Measurements from ENCODE around the gene BAIAP2.

The BAIAP2 gene

DNA sequence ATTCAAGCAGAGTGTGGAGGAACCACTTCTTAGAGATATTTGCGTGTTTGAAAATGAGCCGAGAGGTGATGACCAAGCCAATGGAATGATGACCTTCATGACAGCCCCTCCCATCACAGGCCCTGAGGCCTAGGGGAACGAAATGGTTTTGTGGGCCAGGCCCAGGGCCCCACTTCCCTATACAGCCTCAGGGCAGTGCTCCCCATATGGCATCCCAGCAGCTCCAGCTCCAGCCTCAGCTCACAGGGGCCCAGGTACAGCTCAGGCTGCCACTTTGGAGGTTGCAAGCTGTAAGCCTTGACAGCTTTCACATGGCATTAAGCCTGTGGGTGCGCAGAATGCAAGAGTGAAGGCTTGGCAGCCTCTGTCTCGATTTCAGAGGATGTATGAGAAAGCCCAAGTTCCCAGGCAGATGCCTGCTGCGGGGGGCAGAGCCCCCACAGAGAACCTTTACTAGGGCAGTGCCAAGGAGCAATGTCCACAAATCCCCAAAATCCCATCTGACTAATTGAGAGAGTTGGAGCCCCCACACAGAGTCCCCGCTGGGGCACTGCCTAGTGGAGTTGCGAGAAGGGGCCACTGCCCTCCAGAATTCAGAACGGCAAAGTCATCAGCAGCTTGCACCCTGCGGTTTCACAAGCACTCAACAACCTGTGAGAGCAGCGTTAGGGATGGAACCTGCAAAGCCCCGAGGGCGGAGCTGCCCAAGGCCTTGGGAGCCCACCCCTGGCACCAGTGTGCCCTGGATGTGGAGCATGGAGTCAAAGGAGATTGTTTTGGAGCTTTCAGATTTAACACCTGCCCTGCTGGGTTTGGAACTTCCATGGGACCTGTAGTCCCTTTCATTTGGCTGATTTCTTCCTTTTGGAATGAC, 22.1 kb upstream of the BAIAP2 start:
- no peak for TF ChIP-seq ZNF565 (CRISPR knock-in tag; conservative IDR thresholded peaks at IDR 0.05; ENCODE audit: low read depth)
- no peak for TF ChIP-seq PPARA (CRISPR knock-in tag; IDR thresholded peaks at IDR 0.05; ENCODE audit: borderline replicate concordance)
- no peak for TF ChIP-seq PATZ1 (CRISPR knock-in tag; IDR thresholded peaks at IDR 0.05; ENCODE audit: borderline replicate concordance)
- TF ChIP-seq, protein P1, sequence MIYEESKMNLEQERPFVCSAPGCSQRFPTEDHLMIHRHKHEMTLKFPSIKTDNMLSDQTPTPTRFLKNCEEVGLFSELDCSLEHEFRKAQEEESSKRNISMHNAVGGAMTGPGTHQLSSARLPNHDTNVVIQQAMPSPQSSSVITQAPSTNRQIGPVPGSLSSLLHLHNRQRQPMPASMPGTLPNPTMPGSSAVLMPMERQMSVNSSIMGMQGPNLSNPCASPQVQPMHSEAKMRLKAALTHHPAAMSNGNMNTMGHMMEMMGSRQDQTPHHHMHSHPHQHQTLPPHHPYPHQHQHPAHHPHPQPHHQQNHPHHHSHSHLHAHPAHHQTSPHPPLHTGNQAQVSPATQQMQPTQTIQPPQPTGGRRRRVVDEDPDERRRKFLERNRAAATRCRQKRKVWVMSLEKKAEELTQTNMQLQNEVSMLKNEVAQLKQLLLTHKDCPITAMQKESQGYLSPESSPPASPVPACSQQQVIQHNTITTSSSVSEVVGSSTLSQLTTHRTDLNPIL (CRISPR knock-in tag; IDR thresholded peaks at IDR 0.05; ENCODE audit: low read depth): no peak
- no peak for TF ChIP-seq SNAI2 (CRISPR knock-in tag; IDR thresholded peaks at IDR 0.05)
- TF ChIP-seq, protein P2, sequence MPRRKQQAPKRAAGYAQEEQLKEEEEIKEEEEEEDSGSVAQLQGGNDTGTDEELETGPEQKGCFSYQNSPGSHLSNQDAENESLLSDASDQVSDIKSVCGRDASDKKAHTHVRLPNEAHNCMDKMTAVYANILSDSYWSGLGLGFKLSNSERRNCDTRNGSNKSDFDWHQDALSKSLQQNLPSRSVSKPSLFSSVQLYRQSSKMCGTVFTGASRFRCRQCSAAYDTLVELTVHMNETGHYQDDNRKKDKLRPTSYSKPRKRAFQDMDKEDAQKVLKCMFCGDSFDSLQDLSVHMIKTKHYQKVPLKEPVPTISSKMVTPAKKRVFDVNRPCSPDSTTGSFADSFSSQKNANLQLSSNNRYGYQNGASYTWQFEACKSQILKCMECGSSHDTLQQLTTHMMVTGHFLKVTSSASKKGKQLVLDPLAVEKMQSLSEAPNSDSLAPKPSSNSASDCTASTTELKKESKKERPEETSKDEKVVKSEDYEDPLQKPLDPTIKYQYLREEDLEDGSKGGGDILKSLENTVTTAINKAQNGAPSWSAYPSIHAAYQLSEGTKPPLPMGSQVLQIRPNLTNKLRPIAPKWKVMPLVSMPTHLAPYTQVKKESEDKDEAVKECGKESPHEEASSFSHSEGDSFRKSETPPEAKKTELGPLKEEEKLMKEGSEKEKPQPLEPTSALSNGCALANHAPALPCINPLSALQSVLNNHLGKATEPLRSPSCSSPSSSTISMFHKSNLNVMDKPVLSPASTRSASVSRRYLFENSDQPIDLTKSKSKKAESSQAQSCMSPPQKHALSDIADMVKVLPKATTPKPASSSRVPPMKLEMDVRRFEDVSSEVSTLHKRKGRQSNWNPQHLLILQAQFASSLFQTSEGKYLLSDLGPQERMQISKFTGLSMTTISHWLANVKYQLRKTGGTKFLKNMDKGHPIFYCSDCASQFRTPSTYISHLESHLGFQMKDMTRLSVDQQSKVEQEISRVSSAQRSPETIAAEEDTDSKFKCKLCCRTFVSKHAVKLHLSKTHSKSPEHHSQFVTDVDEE (CRISPR knock-in tag; IDR thresholded peaks at IDR 0.05): no peak
- no peak for TF ChIP-seq CSDC2 (CRISPR knock-in tag; IDR thresholded peaks at IDR 0.05)
- no peak for TF ChIP-seq ZFP30 (CRISPR knock-in tag; IDR thresholded peaks at IDR 0.05)
- no peak for TF ChIP-seq BACH2 (CRISPR knock-in tag; IDR thresholded peaks at IDR 0.05; ENCODE audit: borderline replicate concordance)
- TF ChIP-seq ZNF70 (CRISPR knock-in tag; IDR thresholded peaks at IDR 0.05): no peak
- TF ChIP-seq TCF4 (CRISPR knock-in tag; IDR thresholded peaks at IDR 0.05; ENCODE audit: borderline replicate concordance): no peak
- no peak for TF ChIP-seq ZFP3 (CRISPR knock-in tag; IDR thresholded peaks at IDR 0.05)
- TF ChIP-seq, protein P3, sequence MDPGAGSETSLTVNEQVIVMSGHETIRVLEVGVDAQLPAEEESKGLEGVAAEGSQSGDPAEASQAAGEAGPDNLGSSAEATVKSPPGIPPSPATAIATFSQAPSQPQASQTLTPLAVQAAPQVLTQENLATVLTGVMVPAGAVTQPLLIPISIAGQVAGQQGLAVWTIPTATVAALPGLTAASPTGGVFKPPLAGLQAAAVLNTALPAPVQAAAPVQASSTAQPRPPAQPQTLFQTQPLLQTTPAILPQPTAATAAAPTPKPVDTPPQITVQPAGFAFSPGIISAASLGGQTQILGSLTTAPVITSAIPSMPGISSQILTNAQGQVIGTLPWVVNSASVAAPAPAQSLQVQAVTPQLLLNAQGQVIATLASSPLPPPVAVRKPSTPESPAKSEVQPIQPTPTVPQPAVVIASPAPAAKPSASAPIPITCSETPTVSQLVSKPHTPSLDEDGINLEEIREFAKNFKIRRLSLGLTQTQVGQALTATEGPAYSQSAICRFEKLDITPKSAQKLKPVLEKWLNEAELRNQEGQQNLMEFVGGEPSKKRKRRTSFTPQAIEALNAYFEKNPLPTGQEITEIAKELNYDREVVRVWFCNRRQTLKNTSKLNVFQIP (CRISPR knock-in tag; IDR thresholded peaks at IDR 0.05; ENCODE audit: borderline replicate concordance, low read depth): no peak
- TF ChIP-seq ESRRG (CRISPR knock-in tag; IDR thresholded peaks at IDR 0.05): no peak
- no peak for TF ChIP-seq ISL1 (CRISPR knock-in tag; IDR thresholded peaks at IDR 0.05)
- no peak for TF ChIP-seq GLIS3 (CRISPR knock-in tag; IDR thresholded peaks at IDR 0.05)
- TF ChIP-seq CSRNP3 (CRISPR knock-in tag; IDR thresholded peaks at IDR 0.05): no peak
- no peak for TF ChIP-seq OSR1 (CRISPR knock-in tag; IDR thresholded peaks at IDR 0.05)
- ATAC-seq: no peak

DNA sequence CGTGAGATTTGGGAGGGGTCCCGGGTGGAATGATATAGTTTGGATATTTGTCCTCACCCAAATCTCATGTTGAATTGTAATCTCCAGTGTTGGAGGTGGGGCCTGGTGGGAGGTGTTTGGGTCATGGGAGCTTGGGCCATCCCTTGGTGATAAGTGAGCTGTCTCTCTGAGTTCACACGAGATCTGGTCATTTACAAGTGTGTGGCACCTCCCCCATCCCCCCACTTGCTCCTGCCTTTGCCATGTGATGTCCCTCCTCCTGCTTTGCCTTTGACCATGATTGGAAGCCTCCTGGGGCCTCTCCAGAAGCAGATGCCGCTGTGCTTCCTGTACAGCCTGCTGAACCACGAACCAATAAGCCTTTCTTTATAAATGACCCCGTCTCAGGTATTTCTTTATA, 21.3 kb upstream of the BAIAP2 start:
- TF ChIP-seq PPARA (CRISPR knock-in tag; IDR thresholded peaks at IDR 0.05; ENCODE audit: borderline replicate concordance): no peak
- TF ChIP-seq CSDC2 (CRISPR knock-in tag; IDR thresholded peaks at IDR 0.05): no peak
- no peak for TF ChIP-seq ZNF565 (CRISPR knock-in tag; conservative IDR thresholded peaks at IDR 0.05; ENCODE audit: low read depth)
- TF ChIP-seq BACH2 (CRISPR knock-in tag; IDR thresholded peaks at IDR 0.05; ENCODE audit: borderline replicate concordance): no peak
- TF ChIP-seq SNAI2 (CRISPR knock-in tag; IDR thresholded peaks at IDR 0.05): no peak
- no peak for TF ChIP-seq ZNF8 (CRISPR knock-in tag; IDR thresholded peaks at IDR 0.05)
- TF ChIP-seq ISL1 (CRISPR knock-in tag; IDR thresholded peaks at IDR 0.05): no peak
- TF ChIP-seq ZC3H10 (CRISPR knock-in tag; IDR thresholded peaks at IDR 0.05): no peak
- TF ChIP-seq RARB (CRISPR knock-in tag; IDR thresholded peaks at IDR 0.05): no peak
- TF ChIP-seq ZFP30 (CRISPR knock-in tag; IDR thresholded peaks at IDR 0.05): no peak
- no peak for TF ChIP-seq CSRNP3 (CRISPR knock-in tag; IDR thresholded peaks at IDR 0.05)
- TF ChIP-seq, protein P3 (CRISPR knock-in tag; IDR thresholded peaks at IDR 0.05; ENCODE audit: borderline replicate concordance, low read depth): no peak
- no peak for TF ChIP-seq TCF4 (CRISPR knock-in tag; IDR thresholded peaks at IDR 0.05; ENCODE audit: borderline replicate concordance)
- no peak for ATAC-seq
